A673 (cell line): Measurements from ENCODE around the gene NCLN.

Source experiments
- CTCF ChIP-seq: fragments of 300-800, 200-600 bp; sonication (generic); conservative IDR thresholded peaks from 2 replicates; pipeline ENCODE4 v1.5.1; 2017; ENCODE audit warnings: low read depth, mild to moderate bottlenecking, antibody characterized with exemption, low read length, moderate library complexity, mixed read lengths
- EZH2 ChIP-seq: fragments of 200-600 bp; sonication (generic); IDR thresholded peaks from 2 replicates; pipeline ENCODE4 v1.6.1; 2017; ENCODE audit warnings: borderline replicate concordance, low read depth, mild to moderate bottlenecking, mixed read lengths, antibody characterized with exemption, low read length; ENCODE audit not compliant: poor library complexity, severe bottlenecking

- TF ChIP-seq CTCF (no peak), EZH2 (no peak)
These were observed 13.4 kb downstream of the NCLN start for GRCh38 chr19:3198901-3199700.
